Adrenal gland (tissue), 12 donors: Measurements from ENCODE around the gene SLC6A11. TPM values are rescaled to one million over a fixed set of nuclear protein-coding genes. Genes with fewer than 3 reads are reported as not detected.

Source experiments
- DNase-seq, 7 donors: peaks; one replicate each; pipeline ENCODE4 v3.0.0-alpha.2; 2019 to 2020
- H3K27ac ChIP-seq, 5 donors: fragments of 200-600 bp; sonication (generic) in 4 of 5; 1 replicate in 3 of 5; 2 replicates in 2 of 5; pipeline versions ENCODE4 v1.5.1 to v1.8.0; 2016 to 2020; ENCODE audit warnings: mild to moderate bottlenecking in 1 of 5
- H3K27me3 ChIP-seq: fragments of 200-600 bp; 2 replicates; pipeline ENCODE4 v1.8.0; 2021
- H3K36me3 ChIP-seq, 2 donors: fragments of 200-600 bp; replicated peaks in 1 of 2; 1 replicate in 1 of 2; 2 replicates in 1 of 2; pipeline versions ENCODE4 v1.5.1 to v1.8.0; 2018 to 2022
- H3K4me1 ChIP-seq, 2 donors: fragments of 200-600 bp; replicated peaks in 1 of 2; 1 replicate in 1 of 2; 2 replicates in 1 of 2; pipeline versions ENCODE4 v1.5.1 to v1.8.0; 2018 to 2021
- H3K4me3 ChIP-seq, 4 donors: fragments of 200-600 bp; sonication (generic) in 3 of 4; one replicate each; pipeline ENCODE4 v1.5.1; 2016 to 2018
- H3K9me3 ChIP-seq, 3 donors: fragments of 200-600 bp; sonication (generic) in 1 of 3; replicated peaks in 1 of 3; 1 replicate in 2 of 3; 2 replicates in 1 of 3; pipeline versions ENCODE4 v1.5.1 to v1.8.0; 2016 to 2021
- POLR2A ChIP-seq, 2 donors: fragments of 450-650 bp; IDR thresholded peaks; one replicate each; pipeline ENCODE4 v1.6.1; 2017; ENCODE audit warnings: antibody characterized with exemption in 2 of 2, mild to moderate bottlenecking in 2 of 2, moderate library complexity in 1 of 2
- WGBS, 4 donors: extraction: QIAGEN DNeasy Blood & Tissue Kit in 2 of 4; methylation state at CpG; one replicate each; pipeline versions ENCODE4 v1.1.5 to v1.1.7; 2013 to 2017; 5-methylcytosine and 5-hydroxymethylcytosine counted together
- intact Hi-C, 2 donors: fragments of 100-400 bp; cut with DNase I; formaldehyde crosslinking; loops; one replicate each; pipeline versions ENCODE4 v1.14.1 to v1.15.0; 2022 to 2023
- polyA plus RNA-seq, 3 donors: library from polyadenylated mRNA; stranded (reverse); fragments of 200-250 nt in 2 of 3; fragments of 350-450 nt in 1 of 3; fragmentation: Illumina TruSeq in 1 of 3; extraction: RNeasy Lipid Tissue Mini Kit (QIAGEN cat#74804) in 1 of 3; gene quantifications; one replicate each; pipeline ENCODE4 v1.2.3, GENCODE V29; 2013 to 2014
- total RNA-seq, 9 donors: library from RNA; depleted of rRNA in 4 of 9; stranded (reverse); fragments of >200 nt in 4 of 9; fragments of 120-200 nt in 1 of 9; fragmentation: NEBNext Ultra II Directional in 1 of 9; extraction: Animal tissue kit (Norgen Biotek cat#: 25700) in 1 of 9; gene quantifications; one replicate each; pipeline versions ENCODE4 v1.1.0 to v1.2.4, GENCODE V29; 2013 to 2023
- TF ChIP-seq, protein P1 (sequence below), 6 experiments: fragments of 450-650 bp in 4 of 6; fragments of 200-600 bp in 2 of 6; sonication (generic) in 1 of 6; IDR thresholded peaks; 1 replicate in 5 of 6; 2 replicates in 1 of 6; pipeline versions ENCODE4 v1.5.1 to v1.8.0; 2016 to 2021; ENCODE audit warnings: antibody characterized with exemption in 6 of 6, mild to moderate bottlenecking in 2 of 6, moderate library complexity in 1 of 6
- donor health status: healthy with polysubstance abuse.
- donor health status: Bipolar disorder and iron deficiency.
- donor health status: DM: yes; HTN: yes; CAD: no.
- donor health status: DM: no; HTN: no; CAD: no.
- donor health status: DM: no; HTN: no; CAD: no.
- donor health status: DM: yes; HTN: yes; CAD: no.

Gene SLC6A11
- total and polyA plus RNA-seq, 12 donors, result 0.03 to 0.17 (median 0.06) TPM; not detected in 7

DNA sequence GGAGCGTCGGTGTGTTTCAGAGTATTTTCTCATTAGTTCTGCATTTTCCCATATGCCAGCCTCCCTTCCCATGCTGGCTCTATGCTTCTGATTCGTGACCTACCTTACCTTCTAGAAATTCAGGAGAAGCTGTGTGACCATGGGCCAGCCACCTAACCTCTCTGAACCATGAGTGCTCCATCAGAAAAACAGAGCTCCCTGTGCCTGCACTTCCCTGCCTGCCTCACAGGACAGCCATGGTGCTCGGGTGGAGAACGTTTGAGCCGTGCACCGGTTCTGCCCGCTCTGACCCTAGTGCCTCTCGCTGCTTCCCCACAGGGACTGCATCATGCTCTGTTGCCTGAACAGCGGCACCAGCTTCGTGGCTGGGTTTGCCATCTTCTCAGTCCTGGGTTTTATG lies 102.0 kb downstream of the SLC6A11 start:
- no peak overlapping the region for H3K27ac ChIP-seq
- H3K36me3 ChIP-seq, result no peaks in the 10 kb centered on the region
- no peaks in the 10 kb centered on the region for H3K27me3 ChIP-seq
- TF ChIP-seq, protein P1, sequence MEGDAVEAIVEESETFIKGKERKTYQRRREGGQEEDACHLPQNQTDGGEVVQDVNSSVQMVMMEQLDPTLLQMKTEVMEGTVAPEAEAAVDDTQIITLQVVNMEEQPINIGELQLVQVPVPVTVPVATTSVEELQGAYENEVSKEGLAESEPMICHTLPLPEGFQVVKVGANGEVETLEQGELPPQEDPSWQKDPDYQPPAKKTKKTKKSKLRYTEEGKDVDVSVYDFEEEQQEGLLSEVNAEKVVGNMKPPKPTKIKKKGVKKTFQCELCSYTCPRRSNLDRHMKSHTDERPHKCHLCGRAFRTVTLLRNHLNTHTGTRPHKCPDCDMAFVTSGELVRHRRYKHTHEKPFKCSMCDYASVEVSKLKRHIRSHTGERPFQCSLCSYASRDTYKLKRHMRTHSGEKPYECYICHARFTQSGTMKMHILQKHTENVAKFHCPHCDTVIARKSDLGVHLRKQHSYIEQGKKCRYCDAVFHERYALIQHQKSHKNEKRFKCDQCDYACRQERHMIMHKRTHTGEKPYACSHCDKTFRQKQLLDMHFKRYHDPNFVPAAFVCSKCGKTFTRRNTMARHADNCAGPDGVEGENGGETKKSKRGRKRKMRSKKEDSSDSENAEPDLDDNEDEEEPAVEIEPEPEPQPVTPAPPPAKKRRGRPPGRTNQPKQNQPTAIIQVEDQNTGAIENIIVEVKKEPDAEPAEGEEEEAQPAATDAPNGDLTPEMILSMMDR (IDR thresholded peaks at IDR 0.05), result no peak
- no peak for TF ChIP-seq POLR2A (IDR thresholded peaks at IDR 0.05)
- intact Hi-C loops, result no loop called here
- no peaks in the 10 kb centered on the region for H3K9me3 ChIP-seq
- 83 to 87% (median 85%) methylated on average over 7 to 11 of the region's 11 CpGs for WGBS, 4 donors
- no peaks in the 10 kb centered on the region for H3K4me1 ChIP-seq
- H3K4me3 ChIP-seq, result no peak overlapping the region
- peak in 1 of 7 donors; percentile 27 for DNase-seq

DNA sequence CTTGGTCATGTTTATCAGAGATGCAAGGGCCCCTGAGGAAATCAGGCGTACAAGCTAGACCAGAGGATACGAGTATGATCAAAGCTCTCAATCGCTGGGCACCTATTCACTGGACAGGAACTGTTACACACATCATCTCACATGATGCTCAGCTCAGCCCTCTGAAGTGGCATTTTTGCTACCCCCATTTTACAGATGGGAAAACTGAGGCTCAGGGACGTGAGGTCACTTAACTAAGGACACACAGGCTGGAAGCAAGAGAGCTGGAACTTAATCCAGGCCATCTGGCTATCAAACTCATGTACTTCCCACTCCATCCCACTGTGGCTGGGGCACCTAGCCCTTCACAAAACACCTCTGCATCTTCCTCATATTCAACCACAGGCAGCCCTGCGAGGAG lies 103.6 kb downstream of the SLC6A11 start:
- Histone ChIP-seq H3K9me3 (no peaks in the 10 kb centered on the region), H3K27me3 (no peaks in the 10 kb centered on the region), H3K4me1 (no peaks in the 10 kb centered on the region), H3K36me3 (no peaks in the 10 kb centered on the region), H3K4me3 (no peak overlapping the region), H3K27ac (no peak overlapping the region)
- 58 to 68% (median 63%) methylated on average over 4 to 5 of the region's 5 CpGs for WGBS, 4 donors
- TF ChIP-seq, protein P1 (IDR thresholded peaks at IDR 0.05), result no peak
- no peak for TF ChIP-seq POLR2A (IDR thresholded peaks at IDR 0.05)
- intact Hi-C loops, result no loop called here
- DNase-seq, result peak in 1 of 7 donors; percentile 10

DNA sequence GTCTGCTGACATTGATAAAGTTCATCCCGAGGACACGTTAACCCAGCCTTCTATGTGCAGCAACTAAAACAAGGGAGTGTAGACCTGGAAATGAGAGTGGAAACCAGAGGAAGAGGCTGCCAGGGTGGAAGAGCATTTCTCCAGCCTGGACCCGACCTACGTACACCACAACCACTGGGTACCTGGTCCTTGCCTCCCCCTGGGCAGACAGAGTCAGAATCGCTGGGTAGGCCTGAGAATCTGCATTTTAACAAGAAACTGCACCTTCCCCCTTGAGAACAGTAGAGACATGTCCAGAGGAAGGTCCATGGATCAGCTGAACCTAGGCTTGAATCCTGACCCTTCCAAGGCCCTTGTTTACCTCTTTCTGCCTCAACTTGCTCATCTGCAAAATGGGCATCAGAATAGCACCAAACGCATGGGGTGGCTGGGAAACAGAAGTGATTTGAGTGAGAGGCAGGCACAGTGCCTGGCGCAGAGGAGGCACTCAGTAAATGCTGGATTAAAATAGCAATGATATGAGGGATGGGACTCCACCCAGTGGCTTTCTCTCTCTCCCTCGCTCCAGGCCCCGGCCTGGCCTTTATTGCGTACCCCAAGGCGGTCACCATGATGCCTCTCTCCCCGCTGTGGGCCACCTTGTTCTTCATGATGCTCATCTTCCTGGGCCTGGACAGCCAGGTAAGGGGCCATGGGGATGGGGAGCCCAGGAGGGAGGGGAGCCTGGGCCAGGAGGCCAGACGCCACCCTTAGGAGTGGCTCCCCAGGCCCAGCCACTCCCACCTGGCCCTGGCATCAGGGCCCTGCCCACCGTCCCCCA lies 109.6 kb downstream of the SLC6A11 start:
- Histone ChIP-seq H3K27ac (no peak overlapping the region), H3K36me3 (no peaks in the 10 kb centered on the region), H3K4me1 (no peaks in the 10 kb centered on the region), H3K9me3 (no peaks in the 10 kb centered on the region), H3K4me3 (no peak overlapping the region), H3K27me3 (no peaks in the 10 kb centered on the region)
- TF ChIP-seq, protein P1 (IDR thresholded peaks at IDR 0.05), result no peak
- no peak for TF ChIP-seq POLR2A (IDR thresholded peaks at IDR 0.05)
- WGBS, 4 donors, result 86 to 93% (median 91%) methylated on average over 12 to 14 of the region's 14 CpGs
- intact Hi-C loops, result no loop called here
- DNase-seq, result no peak

DNA sequence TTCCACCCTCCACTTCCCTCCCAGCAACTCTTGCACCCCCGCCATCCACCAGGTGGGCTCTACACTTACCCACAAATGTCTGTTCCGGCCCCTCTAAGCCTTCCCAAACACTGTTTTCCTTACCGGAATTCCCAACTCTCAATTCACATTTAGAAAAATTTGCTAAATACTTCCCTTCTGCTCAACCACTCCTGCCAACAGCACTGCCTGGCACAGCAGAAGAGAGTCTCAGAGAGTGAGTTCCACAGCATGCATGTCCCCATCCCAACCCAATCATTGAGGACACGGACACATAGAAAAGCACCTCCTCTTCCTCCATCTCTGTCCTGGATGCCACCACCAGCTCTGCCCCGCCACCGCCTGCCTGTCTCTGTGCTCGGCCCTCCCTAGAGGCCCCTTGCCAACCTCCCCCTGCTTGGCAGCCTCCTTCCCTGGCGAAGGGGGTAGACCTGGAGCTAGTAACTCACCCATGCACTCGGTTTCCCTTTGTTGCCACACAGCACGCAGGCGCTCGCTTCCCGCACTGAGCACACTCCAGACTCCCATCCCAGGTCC lies 110.3 kb downstream of the SLC6A11 start:
- intact Hi-C loops, result no loop called here
- no peak for TF ChIP-seq POLR2A (IDR thresholded peaks at IDR 0.05)
- TF ChIP-seq, protein P1 (IDR thresholded peaks at IDR 0.05), result no peak

More for the DNA sequence above, 110.3 kb downstream of the SLC6A11 start:
- Histone ChIP-seq H3K36me3 (no peaks in the 10 kb centered on the region), H3K4me3 (no peak overlapping the region), H3K27me3 (no peaks in the 10 kb centered on the region), H3K4me1 (no peaks in the 10 kb centered on the region), H3K9me3 (no peaks in the 10 kb centered on the region), H3K27ac (no peak overlapping the region)
- DNase-seq, result no peak
- WGBS, 4 donors, result 85 to 93% (median 92%) methylated on average over 12 to 13 of the region's 13 CpGs
